ENCODE results near the gene MYH9.

Gene MYH9

DNA sequence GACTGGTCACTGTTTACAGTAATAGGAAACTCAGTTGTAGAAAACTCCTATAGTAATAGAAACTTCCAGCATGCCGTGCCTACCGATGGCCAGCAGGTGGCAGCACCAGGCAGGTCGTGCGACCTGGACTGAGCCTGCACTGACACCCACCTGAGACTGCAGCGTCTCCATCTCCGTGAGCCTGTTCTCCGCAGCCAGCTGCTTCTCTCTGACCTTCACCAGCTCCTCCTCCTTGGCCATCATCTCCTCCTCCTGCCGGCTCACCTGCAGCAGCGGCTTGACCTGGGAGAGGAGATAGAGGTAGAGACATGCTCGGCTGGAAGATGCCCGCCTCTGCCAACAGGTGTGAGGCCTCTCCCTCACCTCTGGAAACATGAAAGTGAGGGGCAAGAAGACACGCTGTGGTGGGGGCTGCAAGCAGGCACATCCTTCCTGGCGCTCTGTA lies 86.4 kb downstream of the MYH9 start:
- Mint-ChIP-seq H3K4me1 (ENCODE audit: low read depth in 2 of 2) (peaks cover 11 to 17% of the 10 kb centered on the region in 2 donors), H3K36me3 (ENCODE audit: insufficient read depth) (peaks cover 98% of the 10 kb centered on the region)

DNA sequence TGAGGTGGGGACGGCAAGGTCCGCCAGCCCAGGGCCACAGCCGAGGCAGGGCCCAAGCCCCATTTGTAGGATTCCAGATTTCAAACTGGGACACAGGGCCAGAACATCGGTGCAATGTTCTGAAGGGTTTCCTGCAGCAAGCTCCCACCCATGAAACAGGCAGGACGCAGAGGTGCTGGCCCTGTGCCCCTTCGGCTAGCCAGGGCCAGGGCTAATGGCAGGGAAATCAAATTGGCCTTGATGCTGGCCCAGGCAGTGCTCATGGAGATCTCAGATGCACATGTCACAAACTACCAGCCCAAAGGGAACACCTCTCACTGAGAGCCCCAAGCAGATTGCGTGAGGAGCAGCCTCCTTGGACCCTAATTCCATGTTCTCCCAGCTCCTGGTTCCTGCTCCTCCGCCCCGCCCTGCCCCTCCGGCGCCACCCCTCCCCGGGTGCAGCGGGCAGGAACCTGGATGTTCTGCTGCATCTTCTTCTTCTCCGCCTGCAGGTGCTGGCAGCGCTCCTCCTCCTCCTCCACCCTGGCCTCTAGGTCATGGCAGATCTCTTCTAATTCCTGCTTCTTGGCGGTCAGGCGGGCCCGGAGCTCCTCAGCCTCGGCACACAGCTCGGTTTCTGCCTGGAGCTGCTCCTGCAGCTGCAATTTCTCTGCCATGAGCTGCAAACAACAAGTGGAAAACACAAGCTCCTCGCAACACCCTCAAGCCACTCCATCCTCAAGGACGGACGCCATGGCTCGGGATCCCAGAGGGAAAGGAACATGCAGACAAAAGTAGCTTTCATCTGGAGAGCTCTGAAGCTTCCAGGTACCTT lies 87.2 kb downstream of the MYH9 start:
- Mint-ChIP-seq H3K4me1 (ENCODE audit: low read depth in 2 of 2) (peaks cover 14 to 19% of the 10 kb centered on the region in 2 donors), H3K36me3 (ENCODE audit: insufficient read depth) (peaks cover 98% of the 10 kb centered on the region), H3K27ac (peak overlapping the region in 1 of 2 donors; percentile 81), H3K27me3 (no peaks in the 10 kb centered on the region), H3K9me3 (no peaks in the 10 kb centered on the region), H3K4me3 (peak overlapping the region in 1 of 2 donors; percentile 19)
- ATAC-seq (replicated peaks) (no peak), DNase-seq (no peak)

More for the DNA sequence above, 86.4 kb downstream of the MYH9 start:
- peak; percentile 88 for ATAC-seq (replicated peaks)
- no peaks in the 10 kb centered on the region for H3K9me3 Mint-ChIP-seq
- DNase-seq = peak; percentile 83 to 86 (median 84)
- peak overlapping the region; percentile 62 to 81 for H3K27ac Mint-ChIP-seq
- H3K27me3 Mint-ChIP-seq = no peaks in the 10 kb centered on the region
- H3K4me3 Mint-ChIP-seq = peak overlapping the region in 1 of 2 donors; percentile 19

DNA sequence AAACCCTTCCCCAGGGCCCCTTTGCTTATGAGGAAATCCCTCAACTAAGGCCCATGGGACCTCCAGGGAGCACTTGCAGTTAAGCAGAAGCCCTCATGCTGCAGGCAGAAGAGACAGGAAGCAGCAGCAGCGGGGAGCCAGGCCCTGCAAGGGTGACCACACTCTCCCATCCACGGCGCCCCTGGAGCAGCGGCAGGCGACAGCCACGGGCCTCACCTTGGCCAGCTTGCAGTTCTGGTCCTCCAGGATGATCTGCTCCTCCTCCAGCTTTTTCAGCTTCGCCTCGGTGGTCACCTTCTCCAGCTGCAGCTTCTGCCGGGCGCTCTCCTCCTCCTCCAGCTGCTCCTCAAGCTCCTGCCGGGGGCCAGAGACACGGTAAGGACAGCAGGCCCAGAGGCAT lies 87.9 kb downstream of the MYH9 start:
- peak overlapping the region in 1 of 2 donors; percentile 81 for H3K27ac Mint-ChIP-seq
- no peaks in the 10 kb centered on the region for H3K9me3 Mint-ChIP-seq
- H3K4me3 Mint-ChIP-seq = no peak overlapping the region
- ATAC-seq (replicated peaks) (no peak), DNase-seq (no peak)
- peaks cover 15 to 22% of the 10 kb centered on the region in 2 donors for H3K4me1 Mint-ChIP-seq (ENCODE audit: low read depth in 2 of 2)
- no peaks in the 10 kb centered on the region for H3K27me3 Mint-ChIP-seq
- H3K36me3 Mint-ChIP-seq (ENCODE audit: insufficient read depth) = peaks cover 98% of the 10 kb centered on the region

DNA sequence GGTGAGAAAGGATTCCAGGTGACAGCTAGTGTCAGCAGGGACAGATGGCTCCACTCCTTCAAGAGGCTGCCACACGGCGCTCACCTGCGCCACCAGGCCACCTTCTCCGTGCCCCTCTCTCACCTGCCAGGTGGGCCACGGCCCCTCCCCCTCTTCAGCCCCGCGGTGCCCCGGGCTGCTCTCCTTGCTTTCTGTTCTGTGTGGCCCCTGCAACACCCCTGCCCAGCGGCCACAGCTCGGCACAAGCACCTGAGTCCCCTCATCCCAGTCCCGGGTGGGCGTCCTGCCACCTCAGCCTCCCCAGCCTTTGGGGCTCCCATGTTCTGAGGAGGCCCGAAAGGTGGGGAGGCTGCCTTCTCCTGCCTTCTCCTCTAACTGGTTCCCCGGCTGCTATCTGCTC lies 88.5 kb downstream of the MYH9 start:
- H3K4me3 Mint-ChIP-seq = no peak overlapping the region
- H3K4me1 Mint-ChIP-seq (ENCODE audit: low read depth in 2 of 2) = peaks cover 15 to 26% of the 10 kb centered on the region in 2 donors
- no peaks in the 10 kb centered on the region for H3K9me3 Mint-ChIP-seq
- peak overlapping the region in 1 of 2 donors; percentile 81 for H3K27ac Mint-ChIP-seq
- DNase-seq (no peak), ATAC-seq (replicated peaks) (no peak)
- peaks cover 98% of the 10 kb centered on the region for H3K36me3 Mint-ChIP-seq (ENCODE audit: insufficient read depth)
- no peaks in the 10 kb centered on the region for H3K27me3 Mint-ChIP-seq

DNA sequence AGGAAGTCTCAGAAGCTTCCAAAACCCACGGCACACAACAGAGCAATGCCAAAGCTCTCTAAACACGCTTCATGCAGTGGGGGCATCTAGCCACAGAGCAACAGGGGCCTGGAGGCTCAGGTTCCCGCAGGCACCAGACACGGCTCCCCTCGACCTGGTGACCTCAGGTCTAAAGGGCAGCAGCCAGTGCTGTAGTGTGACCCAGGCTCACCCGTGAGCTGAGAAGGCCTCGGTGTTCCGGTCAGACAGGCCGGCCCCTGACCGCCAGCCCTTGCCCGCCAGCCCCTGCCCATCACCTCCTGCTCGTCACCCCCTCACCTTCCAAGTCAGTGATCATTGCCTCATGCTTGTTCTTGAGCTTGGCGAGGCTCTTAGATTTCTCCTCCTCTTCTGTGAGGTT lies 89.2 kb downstream of the MYH9 start:
- Mint-ChIP-seq H3K4me3 (no peak overlapping the region), H3K9me3 (no peaks in the 10 kb centered on the region), H3K27ac (peak overlapping the region in 1 of 2 donors; percentile 81), H3K27me3 (no peaks in the 10 kb centered on the region), H3K4me1 (ENCODE audit: low read depth in 2 of 2) (peaks cover 15 to 23% of the 10 kb centered on the region in 2 donors), H3K36me3 (ENCODE audit: insufficient read depth) (peaks cover 98% of the 10 kb centered on the region)
- DNase-seq (no peak), ATAC-seq (replicated peaks) (no peak)

DNA sequence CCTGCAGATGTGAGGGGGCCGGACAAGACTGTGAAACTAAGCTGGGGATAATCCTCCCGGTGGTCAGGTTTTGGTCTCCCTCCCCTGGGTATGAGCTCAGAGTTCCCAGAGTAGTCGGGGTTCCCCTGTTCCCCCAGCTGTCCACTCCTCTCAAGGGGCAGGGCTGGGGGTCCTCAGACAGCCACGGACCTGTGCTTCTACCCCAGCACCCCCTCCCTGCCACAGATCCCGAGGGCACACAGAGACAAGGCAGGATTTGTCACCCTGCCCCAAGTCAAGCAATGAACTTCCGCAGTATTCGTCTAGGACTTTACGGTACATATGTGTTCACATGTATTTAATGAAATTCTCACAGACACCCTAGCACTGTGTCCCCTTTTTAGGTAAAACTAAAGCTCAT lies 89.6 kb downstream of the MYH9 start:
- no peak for DNase-seq

DNA sequence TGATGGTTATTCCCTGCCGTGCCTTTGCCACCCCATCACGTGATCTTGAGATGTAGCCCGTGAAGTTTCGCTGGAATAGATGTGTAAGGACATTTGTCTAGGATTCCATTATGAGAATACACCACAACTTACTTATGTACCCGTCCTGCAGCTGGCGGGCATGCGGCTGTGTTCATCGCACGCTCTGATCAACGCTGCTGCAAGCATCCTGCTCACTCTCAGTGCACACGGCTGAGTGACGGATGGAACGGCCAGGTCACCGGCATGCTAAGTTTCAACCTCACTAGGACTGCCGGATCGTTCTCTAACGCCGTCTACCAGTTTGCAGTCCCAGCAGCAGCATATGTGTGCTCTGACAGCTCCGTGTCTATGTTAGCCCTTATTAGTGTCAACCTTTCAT lies 90.2 kb downstream of the MYH9 start:
- ATAC-seq (replicated peaks) (no peak), DNase-seq (no peak)
- no peak overlapping the region for H3K4me3 Mint-ChIP-seq
- peaks cover 19 to 30% of the 10 kb centered on the region in 2 donors for H3K4me1 Mint-ChIP-seq (ENCODE audit: low read depth in 2 of 2)
- H3K9me3 Mint-ChIP-seq = no peaks in the 10 kb centered on the region
- peaks cover 98% of the 10 kb centered on the region for H3K36me3 Mint-ChIP-seq (ENCODE audit: insufficient read depth)
- no peaks in the 10 kb centered on the region for H3K27me3 Mint-ChIP-seq
- peak overlapping the region; percentile 67 to 77 for H3K27ac Mint-ChIP-seq

More for the DNA sequence above, 89.6 kb downstream of the MYH9 start:
- no peak for ATAC-seq (replicated peaks)
- H3K4me3 Mint-ChIP-seq = no peak overlapping the region
- H3K4me1 Mint-ChIP-seq (ENCODE audit: low read depth in 2 of 2) = peaks cover 15 to 26% of the 10 kb centered on the region in 2 donors
- H3K27ac Mint-ChIP-seq = peak overlapping the region in 1 of 2 donors; percentile 74
- peaks cover 98% of the 10 kb centered on the region for H3K36me3 Mint-ChIP-seq (ENCODE audit: insufficient read depth)
- no peaks in the 10 kb centered on the region for H3K9me3 Mint-ChIP-seq
- H3K27me3 Mint-ChIP-seq = no peaks in the 10 kb centered on the region

DNA sequence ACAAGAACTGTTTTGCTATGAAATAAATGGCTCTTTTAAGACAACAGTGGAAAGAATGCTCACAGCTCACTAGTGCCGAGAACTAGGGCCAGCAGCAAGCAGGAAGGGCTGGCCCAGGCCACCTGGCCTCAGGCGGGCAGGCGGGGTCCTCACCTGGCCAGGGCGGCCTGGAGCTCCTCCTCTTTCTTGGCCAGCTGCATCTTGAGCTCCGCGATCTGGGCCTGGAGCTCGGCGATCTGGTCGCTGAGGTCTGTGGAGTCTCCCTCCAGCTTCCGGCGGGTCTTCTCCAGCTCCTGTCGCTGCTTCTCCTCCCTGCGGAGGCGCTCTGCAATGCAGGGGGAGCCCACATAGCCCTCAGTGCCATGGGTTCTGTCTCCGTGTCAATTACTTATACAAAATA lies 91.1 kb downstream of the MYH9 start:
- Mint-ChIP-seq H3K4me3 (no peak overlapping the region), H3K9me3 (no peaks in the 10 kb centered on the region), H3K27me3 (no peaks in the 10 kb centered on the region), H3K27ac (peak overlapping the region; percentile 67 to 77), H3K4me1 (ENCODE audit: low read depth in 2 of 2) (peaks cover 23 to 37% of the 10 kb centered on the region in 2 donors), H3K36me3 (ENCODE audit: insufficient read depth) (peaks cover 98% of the 10 kb centered on the region)
- DNase-seq (no peak), ATAC-seq (replicated peaks) (no peak)

DNA sequence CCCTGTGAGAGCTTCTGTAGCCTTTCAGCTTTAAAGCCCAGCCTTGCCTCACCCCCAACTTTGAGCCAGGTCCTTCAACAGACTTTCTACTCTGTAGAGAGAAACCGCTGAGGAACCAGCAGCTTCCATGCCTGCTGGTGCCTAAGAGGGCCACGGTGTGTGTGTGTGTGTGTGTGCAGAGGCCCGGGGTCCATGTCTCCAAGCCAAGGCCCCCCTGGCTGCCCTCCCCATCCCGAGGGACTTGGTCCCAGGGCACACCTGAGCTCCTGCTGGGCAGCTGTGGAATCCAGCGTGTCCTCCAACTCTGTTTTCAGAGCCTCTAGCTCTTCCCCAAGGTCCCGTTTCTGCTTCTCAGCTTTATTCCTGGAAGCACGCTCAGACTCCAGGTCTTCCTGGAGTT lies 92.5 kb downstream of the MYH9 start:
- Mint-ChIP-seq H3K27ac (peak overlapping the region; percentile 49 to 95), H3K36me3 (ENCODE audit: insufficient read depth) (peaks cover 95% of the 10 kb centered on the region), H3K27me3 (no peaks in the 10 kb centered on the region), H3K9me3 (no peaks in the 10 kb centered on the region), H3K4me3 (peak overlapping the region in 1 of 2 donors; percentile 46), H3K4me1 (ENCODE audit: low read depth in 2 of 2) (peaks cover 16 to 33% of the 10 kb centered on the region in 2 donors)
- no peak for ATAC-seq (replicated peaks)
- DNase-seq = no peak

DNA sequence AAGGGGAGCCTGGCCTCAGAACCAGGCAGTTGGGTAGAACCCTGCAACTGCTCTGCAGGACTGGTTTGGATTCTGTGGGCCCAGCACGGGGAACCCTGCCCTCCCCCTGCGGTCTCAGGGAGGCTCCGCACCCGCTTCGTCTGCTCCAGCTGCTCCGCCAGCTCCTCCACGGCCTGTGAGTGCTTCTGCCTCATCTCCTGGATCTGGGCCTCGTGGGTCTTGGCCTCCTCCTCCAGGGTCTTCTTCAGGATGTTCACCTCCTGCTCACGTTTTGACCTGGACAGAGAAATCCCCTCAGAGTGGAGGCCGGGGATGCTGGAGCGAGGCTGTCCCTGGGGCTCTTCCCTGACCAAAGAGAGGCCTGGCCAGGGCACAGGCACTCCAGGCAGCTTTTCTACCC lies 93.0 kb downstream of the MYH9 start:
- peaks cover 20 to 36% of the 10 kb centered on the region in 2 donors for H3K4me1 Mint-ChIP-seq (ENCODE audit: low read depth in 2 of 2)
- peaks cover 95% of the 10 kb centered on the region for H3K36me3 Mint-ChIP-seq (ENCODE audit: insufficient read depth)

DNA sequence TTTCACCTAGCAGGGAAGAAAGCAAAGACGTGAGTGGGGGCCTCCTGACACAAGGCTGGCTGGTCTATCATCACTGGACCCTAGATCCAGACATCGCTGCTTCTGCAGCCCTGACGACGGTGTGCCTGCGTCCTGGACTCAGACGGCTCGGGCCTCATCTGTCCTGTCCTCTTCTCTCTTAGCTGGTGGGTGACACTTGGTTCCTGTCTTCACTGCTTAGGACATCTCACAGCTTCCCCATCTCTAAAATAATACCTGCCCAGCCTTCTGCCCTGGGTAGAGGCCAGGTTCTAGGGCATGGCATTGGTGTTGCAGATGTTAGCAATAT lies 93.5 kb downstream of the MYH9 start:
- no peaks in the 10 kb centered on the region for H3K27me3 Mint-ChIP-seq
- H3K36me3 Mint-ChIP-seq (ENCODE audit: insufficient read depth) = peaks cover 95% of the 10 kb centered on the region
- H3K27ac Mint-ChIP-seq = peak overlapping the region in 1 of 2 donors; percentile 95
- ATAC-seq (replicated peaks) (no peak), DNase-seq (no peak)
- peaks cover 25 to 42% of the 10 kb centered on the region in 2 donors for H3K4me1 Mint-ChIP-seq (ENCODE audit: low read depth in 2 of 2)
- no peaks in the 10 kb centered on the region for H3K9me3 Mint-ChIP-seq
- H3K4me3 Mint-ChIP-seq = no peak overlapping the region

More for the DNA sequence above, 93.0 kb downstream of the MYH9 start:
- Mint-ChIP-seq H3K27me3 (no peaks in the 10 kb centered on the region), H3K9me3 (no peaks in the 10 kb centered on the region), H3K27ac (peak overlapping the region in 1 of 2 donors; percentile 95), H3K4me3 (peak overlapping the region in 1 of 2 donors; percentile 46)
- ATAC-seq (replicated peaks) (no peak), DNase-seq (no peak)

DNA sequence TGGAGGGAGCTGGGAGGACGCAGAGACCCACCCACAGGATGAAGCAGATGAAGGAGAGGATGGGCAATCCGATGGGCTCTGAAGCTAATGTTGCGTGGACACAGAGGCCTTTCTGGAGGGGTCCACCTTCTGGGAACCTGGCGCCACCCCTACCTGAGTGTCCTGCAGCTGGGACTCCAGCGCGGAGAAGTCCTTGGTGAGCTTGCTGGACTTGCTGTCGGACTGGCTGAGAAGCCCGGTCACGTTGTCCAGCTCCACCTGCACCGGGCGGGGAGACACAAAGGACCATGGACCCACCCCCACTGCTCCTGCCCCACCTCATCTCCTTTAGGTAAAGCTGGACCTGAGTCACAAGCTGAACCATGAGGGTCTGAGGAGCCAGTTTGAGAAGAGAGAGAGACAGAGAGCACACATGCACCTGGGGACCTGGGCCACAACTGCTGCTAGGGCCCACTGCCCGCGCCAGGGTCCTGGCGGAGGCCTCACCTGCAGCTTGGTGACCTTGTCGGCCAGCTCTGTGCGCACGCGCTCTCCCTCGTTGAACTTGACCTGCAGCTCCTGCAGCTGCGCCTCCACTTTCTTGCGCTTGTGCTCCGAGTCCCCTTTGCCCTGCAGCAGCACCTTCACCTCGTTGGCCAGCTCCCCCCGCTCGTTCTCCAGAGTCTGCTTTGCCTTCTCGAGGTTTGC lies 94.0 kb downstream of the MYH9 start:
- no peak overlapping the region for H3K4me3 Mint-ChIP-seq
- H3K27me3 Mint-ChIP-seq = no peaks in the 10 kb centered on the region
- no peak for ATAC-seq (replicated peaks)
- DNase-seq = no peak
- peak overlapping the region in 1 of 2 donors; percentile 95 for H3K27ac Mint-ChIP-seq
- peaks cover 95% of the 10 kb centered on the region for H3K36me3 Mint-ChIP-seq (ENCODE audit: insufficient read depth)
- peaks cover 30 to 47% of the 10 kb centered on the region in 2 donors for H3K4me1 Mint-ChIP-seq (ENCODE audit: low read depth in 2 of 2)
- H3K9me3 Mint-ChIP-seq = no peaks in the 10 kb centered on the region

DNA sequence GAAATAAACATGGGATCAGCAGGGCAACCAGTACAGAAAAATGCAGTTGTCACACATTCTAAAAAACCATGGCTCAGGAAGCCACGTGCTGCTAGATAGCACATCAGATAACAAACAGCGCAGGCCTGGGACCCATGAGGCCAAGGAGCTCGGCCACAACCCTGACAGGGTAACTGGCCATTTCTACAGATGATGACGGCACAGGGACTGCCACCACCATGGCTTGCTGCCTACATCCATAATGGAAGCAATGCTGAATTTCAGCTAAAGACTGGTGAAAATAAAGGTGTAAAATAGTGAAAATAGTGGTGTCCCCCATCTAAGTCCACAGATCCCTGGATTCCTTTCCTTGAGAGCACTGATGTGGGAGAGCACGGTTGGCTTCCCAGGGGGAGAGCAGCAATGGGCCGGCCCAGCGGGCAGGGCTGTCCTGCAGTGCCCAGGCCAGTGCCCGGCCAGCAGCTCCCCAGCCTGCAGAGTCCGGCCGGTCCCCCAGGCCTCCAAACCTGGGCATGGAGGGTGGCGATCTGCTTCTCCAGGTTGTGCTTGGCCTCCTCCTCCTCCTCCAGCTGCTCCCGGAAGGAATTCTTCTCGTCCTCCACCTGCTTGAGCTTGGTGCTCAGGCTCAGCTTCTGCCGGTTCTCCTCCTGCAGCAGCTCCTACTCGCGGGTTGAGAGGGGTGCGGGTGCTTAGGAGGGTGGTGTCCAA lies 94.8 kb downstream of the MYH9 start:
- peaks cover 96% of the 10 kb centered on the region for H3K36me3 Mint-ChIP-seq (ENCODE audit: insufficient read depth)
- H3K4me3 Mint-ChIP-seq = no peak overlapping the region
- DNase-seq (no peak), ATAC-seq (replicated peaks) (no peak)
- H3K4me1 Mint-ChIP-seq (ENCODE audit: low read depth in 2 of 2) = peaks cover 32 to 51% of the 10 kb centered on the region in 2 donors
- no peaks in the 10 kb centered on the region for H3K27me3 Mint-ChIP-seq
- H3K9me3 Mint-ChIP-seq = no peaks in the 10 kb centered on the region
- H3K27ac Mint-ChIP-seq = peak overlapping the region; percentile 28 to 95

All from effector memory CD8-positive, alpha-beta T cell (primary cell).